T47D (cell line): ENCODE results near the gene NEMP1.

Experiments used
- DNase-seq, 2 experiments: peaks; one replicate each; pipeline versions ENCODE4 v3.0.0 to v3.0.0-alpha.2; 2011 to 2012; ENCODE audit warnings: low read depth in 1 of 2, low spot score in 1 of 2
- JUND ChIP-seq: IDR thresholded peaks from 2 replicates; pipeline ENCODE4 v1.6.1; 2012; ENCODE audit warnings: low read depth
- in situ Hi-C: cut with HindIII; loops from 2 replicates; pipeline ENCODE4 v1.10.0; 2016; ENCODE audit warnings: low sequenced_read_pairs, low pct_unique_long_range_greater_than_20kb

The NEMP1 gene

GRCh38 chr12:57092876-57093414 is 14.4 kb upstream of the NEMP1 start:
- in situ Hi-C loops: no loop called here
- DNase-seq: no peak
- TF ChIP-seq JUND: no peak

- no peak for TF ChIP-seq JUND
- DNase-seq: no peak
- in situ Hi-C loops: no loop called here
These were observed 13.9 kb upstream of the NEMP1 start for GRCh38 chr12:57092529-57092862.

DNA sequence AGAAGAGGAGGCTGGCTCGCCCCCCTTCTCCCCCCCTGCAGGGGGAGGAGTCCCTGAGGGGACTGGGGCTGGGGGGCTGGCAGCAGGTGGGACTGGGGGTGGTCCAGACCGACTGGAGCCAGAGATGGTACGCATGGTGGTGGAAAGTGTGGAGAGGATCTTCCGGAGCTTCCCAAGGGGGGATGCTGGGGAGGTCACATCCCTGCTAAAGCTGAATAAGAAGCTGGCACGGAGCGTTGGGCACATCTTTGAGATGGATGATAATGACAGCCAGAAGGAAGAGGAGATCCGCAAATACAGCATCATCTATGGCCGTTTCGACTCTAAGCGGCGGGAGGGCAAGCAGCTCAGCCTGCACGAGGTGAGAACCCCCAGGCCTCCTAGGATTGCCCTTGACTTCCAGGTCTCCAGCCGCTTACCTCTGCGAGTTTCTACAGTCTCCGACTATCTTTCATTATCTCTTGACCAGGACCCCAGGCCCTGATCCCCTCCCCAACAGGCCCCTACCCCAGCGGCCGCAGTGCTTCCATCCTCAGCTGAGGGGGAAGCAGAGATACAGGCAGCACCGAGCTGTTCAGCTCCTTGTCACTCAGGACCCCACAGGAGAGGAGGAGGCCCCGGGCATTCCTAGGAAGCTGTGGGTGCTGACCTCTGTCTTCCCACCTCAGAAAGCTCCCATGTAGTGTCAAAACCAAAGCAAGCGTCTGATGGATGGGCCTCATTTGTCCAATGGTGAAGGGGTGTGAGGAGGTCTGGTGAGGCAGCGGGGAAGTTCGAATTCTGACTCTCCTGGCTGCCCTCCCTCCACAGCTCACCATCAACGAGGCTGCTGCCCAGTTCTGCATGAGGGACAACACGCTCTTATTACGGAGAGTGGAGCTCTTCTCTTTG is 13.3 kb upstream of the NEMP1 start:
- no peak for TF ChIP-seq JUND
- in situ Hi-C loops: no loop called here
- no peak for DNase-seq

DNA sequence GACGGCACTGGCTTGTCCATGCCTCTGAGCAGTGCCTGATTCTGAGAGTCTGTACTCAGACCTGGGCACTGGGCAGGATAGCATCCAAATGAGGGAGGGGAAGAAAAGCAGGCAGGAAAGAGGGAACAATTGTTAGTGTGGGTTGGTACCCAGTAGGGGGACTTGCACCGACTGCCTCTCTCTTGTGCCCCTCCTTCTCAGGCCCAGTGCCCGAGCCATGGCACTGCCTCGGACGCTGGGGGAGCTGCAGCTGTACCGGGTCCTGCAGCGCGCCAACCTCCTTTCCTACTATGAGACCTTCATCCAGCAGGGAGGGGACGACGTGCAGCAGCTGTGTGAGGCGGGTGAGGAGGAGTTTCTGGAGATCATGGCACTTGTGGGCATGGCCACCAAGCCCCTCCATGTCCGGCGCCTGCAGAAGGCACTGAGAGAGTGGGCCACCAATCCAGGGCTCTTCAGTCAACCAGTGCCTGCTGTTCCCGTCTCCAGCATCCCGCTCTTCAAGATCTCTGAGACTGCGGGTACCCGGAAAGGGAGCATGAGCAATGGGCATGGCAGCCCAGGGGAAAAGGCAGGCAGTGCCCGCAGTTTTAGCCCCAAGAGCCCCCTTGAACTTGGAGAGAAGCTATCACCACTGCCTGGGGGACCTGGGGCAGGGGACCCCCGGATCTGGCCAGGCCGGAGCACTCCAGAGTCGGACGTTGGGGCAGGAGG is 12.5 kb upstream of the NEMP1 start:
- DNase-seq: no peak
- TF ChIP-seq JUND: no peak
- in situ Hi-C loops: no loop called here

DNA sequence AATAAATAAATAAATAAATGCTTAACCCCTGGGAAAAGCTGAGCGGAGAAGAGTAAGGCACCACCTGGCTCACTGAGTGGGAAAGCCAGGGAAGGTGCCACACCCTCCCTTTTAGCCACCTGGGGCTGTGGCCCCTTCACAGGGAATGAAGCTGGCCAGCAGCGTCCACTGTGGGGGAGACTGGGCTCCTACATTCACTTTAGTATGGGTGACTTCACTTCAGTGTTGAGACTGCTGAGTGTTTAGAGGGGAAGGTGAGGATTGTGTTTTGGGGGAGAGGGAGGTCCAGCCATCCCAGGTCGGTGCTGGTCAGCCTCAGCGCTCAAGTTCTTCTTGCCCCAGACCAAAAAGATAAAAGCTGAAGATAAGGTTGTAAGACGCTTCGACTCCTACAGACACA is 11.9 kb upstream of the NEMP1 start:
- in situ Hi-C loops: no loop called here
- no peak for TF ChIP-seq JUND
- no peak for DNase-seq

DNA sequence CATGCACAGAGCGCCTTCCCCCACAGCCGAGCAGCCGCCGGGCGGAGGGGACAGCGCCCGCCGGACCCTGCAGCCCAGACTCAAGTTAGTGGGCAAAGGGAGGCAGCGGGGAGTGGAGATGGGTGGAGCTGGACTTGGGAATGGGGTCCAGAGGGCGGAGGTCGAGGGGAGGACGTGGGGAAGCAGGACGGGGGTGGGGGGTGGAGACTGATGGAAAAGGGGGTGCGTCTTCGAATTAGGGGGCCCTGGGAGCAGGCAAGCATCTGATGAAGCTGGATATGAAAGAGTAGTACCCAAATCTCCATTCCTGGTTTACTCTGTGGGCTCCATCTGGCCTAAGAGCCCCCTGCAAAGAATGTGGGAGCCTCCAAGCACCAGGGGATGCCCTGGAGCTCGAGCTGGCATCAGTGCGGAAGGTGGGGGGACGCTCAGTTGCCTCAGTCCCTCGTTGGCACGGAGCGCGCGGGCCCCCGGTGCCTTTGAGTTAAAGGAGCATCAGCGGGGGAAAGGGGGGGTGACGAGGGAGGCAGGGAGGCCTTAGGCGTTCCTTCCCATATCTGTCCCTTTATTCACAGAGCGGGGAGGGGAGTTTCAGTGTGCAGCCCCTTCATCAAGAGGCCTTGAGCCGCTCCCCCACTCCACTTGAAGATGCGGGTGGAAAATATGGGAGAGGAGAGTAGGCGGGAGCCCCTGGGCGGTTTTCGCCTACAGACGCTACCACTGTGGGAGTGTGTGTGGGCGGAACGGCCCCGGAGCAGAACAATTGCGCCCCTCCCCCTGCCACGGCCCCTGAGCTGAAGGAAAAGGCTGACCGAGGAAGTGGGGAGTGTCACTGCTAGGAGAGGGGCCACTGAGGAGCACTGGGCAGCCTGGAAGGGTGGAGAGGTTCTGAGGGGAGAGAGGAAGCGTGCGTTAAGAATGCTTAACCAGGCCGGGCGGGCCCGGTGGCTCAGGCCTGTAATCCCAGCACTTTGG is 11.0 kb upstream of the NEMP1 start:
- DNase-seq: peak; percentile 66 to 75
- in situ Hi-C loops: no loop called here
- TF ChIP-seq JUND: no peak

GRCh38 chr12:57088354-57089270 is 10.0 kb upstream of the NEMP1 start, which contains the start of gene NAB2:
NAB2 (plus strand) TSS chr12:57089114; CDS start chr12:57089272, 158 bp downstream.
- no peak for TF ChIP-seq JUND
- peak; percentile 86 to 99 for DNase-seq
- in situ Hi-C loops: no loop called here

DNA sequence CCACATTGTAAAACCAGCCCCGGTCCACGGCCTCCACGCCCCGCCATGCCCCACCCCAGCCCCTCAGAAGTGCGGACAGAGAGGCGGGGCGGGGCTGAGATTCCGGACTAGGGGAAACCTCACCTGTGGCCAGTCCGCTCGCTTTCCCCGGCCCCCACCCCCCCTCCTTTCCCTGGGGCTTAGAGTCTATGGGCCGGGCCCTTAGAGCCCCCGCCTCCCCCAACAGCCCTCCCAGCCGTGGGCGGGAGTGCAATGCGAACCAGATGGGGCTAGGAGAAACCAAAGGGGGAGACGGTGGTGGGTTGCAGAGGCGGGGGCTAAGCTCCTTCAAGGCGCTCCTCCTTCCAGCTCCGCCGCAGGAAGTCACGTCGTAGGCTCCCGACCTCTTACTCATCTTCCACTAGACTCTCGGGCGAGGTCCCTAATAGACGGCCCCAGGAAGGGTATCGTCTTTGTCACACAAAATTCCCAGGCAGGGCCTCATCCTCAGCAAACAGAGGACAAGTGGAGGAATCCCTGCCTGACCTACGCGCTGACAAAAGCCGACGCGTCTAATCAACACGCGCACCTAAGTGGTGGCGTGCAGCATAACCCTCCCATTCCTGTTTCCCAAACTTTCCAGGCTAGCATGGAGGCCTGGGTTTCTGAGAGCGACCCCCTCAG is 9.2 kb upstream of the NEMP1 start:
- DNase-seq: peak; percentile 75 to 97
- no peak for TF ChIP-seq JUND
- in situ Hi-C loops: no loop called here

- in situ Hi-C loops: no loop called here
- DNase-seq: peak; percentile 67 to 96
- no peak for TF ChIP-seq JUND
These were observed 8.6 kb upstream of the NEMP1 start for GRCh38 chr12:57087010-57087690.

GRCh38 chr12:57086493-57087009 is 8.0 kb upstream of the NEMP1 start:
- DNase-seq: peak in 1 of 2 experiments; percentile 75
- in situ Hi-C loops: no loop called here

More at GRCh38 chr12:57086493-57087009, 8.0 kb upstream of the NEMP1 start:
- TF ChIP-seq JUND: no peak
